Hepatocyte (in vitro differentiated cells): Measurements from ENCODE around the gene WDPCP. TPM values are rescaled to one million over a fixed set of nuclear protein-coding genes. Genes with fewer than 3 reads are reported as not detected.

Experiments
- DNase-seq: peaks from one replicate; pipeline ENCODE4 v3.0.0-alpha.2; 2016; ENCODE audit warnings: low spot score
- H2AFZ ChIP-seq: fragments of 200-600 bp; sonication (generic); 2 replicates; pipeline ENCODE4 v1.6.0; 2016; ENCODE audit warnings: antibody characterized with exemption, mild to moderate bottlenecking
- H3K27ac ChIP-seq: fragments of 200-600 bp; sonication (generic); 2 replicates; pipeline ENCODE4 v1.5.1; 2016; ENCODE audit warnings: mild to moderate bottlenecking
- H3K27me3 ChIP-seq: fragments of 200-600 bp; sonication (generic); 2 replicates; pipeline ENCODE4 v1.6.1; 2016
- H3K36me3 ChIP-seq: fragments of 200-600 bp; sonication (generic); replicated peaks from 2 replicates; pipeline ENCODE4 v1.5.1; 2016; ENCODE audit warnings: low read depth; ENCODE audit not compliant: insufficient read depth
- H3K4me1 ChIP-seq: fragments of 200-600 bp; sonication (generic); 2 replicates; pipeline ENCODE4 v1.5.1; 2016; ENCODE audit warnings: mild to moderate bottlenecking, moderate library complexity; ENCODE audit not compliant: insufficient read depth
- H3K4me2 ChIP-seq: fragments of 200-600 bp; sonication (generic); 2 replicates; pipeline ENCODE4 v1.6.0; 2016
- H3K4me3 ChIP-seq: fragments of 200-600 bp; sonication (generic); 2 replicates; pipeline ENCODE4 v1.5.1; 2016; ENCODE audit warnings: mild to moderate bottlenecking
- H3K79me2 ChIP-seq: fragments of 200-600 bp; sonication (generic); 2 replicates; pipeline ENCODE4 v1.6.0; 2017; ENCODE audit warnings: mild to moderate bottlenecking
- H3K9me2 ChIP-seq: fragments of 200-600 bp; sonication (generic); replicated peaks from 2 replicates; pipeline ENCODE4 v1.6.0; 2017; ENCODE audit warnings: mild to moderate bottlenecking; ENCODE audit not compliant: insufficient read depth
- H3K9me3 ChIP-seq: fragments of 200-600 bp; sonication (generic); 2 replicates; pipeline ENCODE4 v1.5.1; 2016; ENCODE audit warnings: low read depth, mild to moderate bottlenecking
- H4K20me1 ChIP-seq: fragments of 200-600 bp; sonication (generic); 2 replicates; pipeline ENCODE4 v1.6.0; 2016; ENCODE audit warnings: mild to moderate bottlenecking; ENCODE audit not compliant: insufficient read depth, poor library complexity, severe bottlenecking
- CTCF ChIP-seq: fragments of 200-600 bp; sonication (generic); IDR thresholded peaks from 2 replicates; pipeline ENCODE4 v1.5.1; 2016; ENCODE audit warnings: antibody characterized with exemption, mild to moderate bottlenecking; ENCODE audit not compliant: poor library complexity
- EZH2 ChIP-seq: fragments of 200-600 bp; sonication (generic); IDR thresholded peaks from 2 replicates; pipeline ENCODE4 v1.6.1; 2016; ENCODE audit warnings: antibody characterized with exemption, mild to moderate bottlenecking, borderline replicate concordance
- EZH2phosphoT487 ChIP-seq: fragments of 200-600 bp; sonication (generic); IDR thresholded peaks from one replicate; pipeline ENCODE4 v1.6.1; 2018; ENCODE audit warnings: antibody characterized with exemption, mild to moderate bottlenecking, low read depth, moderate library complexity; ENCODE audit not compliant: unreplicated experiment, severe bottlenecking
- WGBS: methylation state at CpG from one replicate; pipeline ENCODE4 v1.1.6; 2016; ENCODE audit warnings: low lambda C conversion rate; ENCODE audit errors: missing lambda C conversion rate; 5-methylcytosine and 5-hydroxymethylcytosine counted together
- polyA plus RNA-seq: library from polyadenylated mRNA; unstranded; fragments of >200 nt; fragmentation: Nextera tagmentation; extraction: Ambion mirVana; gene quantifications from 2 replicates; pipeline ENCODE4 v1.2.1, GENCODE V29; 2016
- total RNA-seq: library from RNA; depleted of rRNA; stranded (reverse); fragments of >200 nt; gene quantifications from 2 replicates; pipeline ENCODE4 v1.2.3, GENCODE V29; 2014

WDPCP gene
- total and polyA plus RNA-seq, 2 experiments from 2014 or later, result 4.9 to 12.8 TPM

- peaks cover 64% of the 10 kb centered on the region for H3K79me2 ChIP-seq
- DNase-seq, result no peak
- H3K36me3 ChIP-seq, result no peaks in the 10 kb centered on the region
- H3K27ac ChIP-seq, result peak overlapping the region; percentile 77
- H3K4me3 ChIP-seq, result no peak overlapping the region
- TF ChIP-seq EZH2, result no peak
- no peak for TF ChIP-seq EZH2phosphoT487
- no peak for TF ChIP-seq CTCF
- no peaks in the 10 kb centered on the region for H3K9me2 ChIP-seq
- no peaks in the 10 kb centered on the region for H3K9me3 ChIP-seq
- peaks cover 35% of the 10 kb centered on the region for H3K4me1 ChIP-seq
- H2AFZ ChIP-seq, result no peak overlapping the region
- peak overlapping the region; percentile 81 for H3K4me2 ChIP-seq
- no peaks in the 10 kb centered on the region for H4K20me1 ChIP-seq
- H3K27me3 ChIP-seq, result no peaks in the 10 kb centered on the region
- WGBS, result 70% methylated on average over 3 of the region's 3 CpGs
Observed at GRCh38 chr2:63591566-63592175, 3.4 kb upstream of the WDPCP start.

- 43% methylated on average over 3 of the region's 3 CpGs for WGBS
- H3K27ac ChIP-seq, result peak overlapping the region; percentile 77
- H3K36me3 ChIP-seq, result no peaks in the 10 kb centered on the region
- no peaks in the 10 kb centered on the region for H4K20me1 ChIP-seq
- H3K27me3 ChIP-seq, result no peaks in the 10 kb centered on the region
- no peak for TF ChIP-seq CTCF
- no peak for TF ChIP-seq EZH2phosphoT487
- TF ChIP-seq EZH2, result no peak
- H3K4me1 ChIP-seq, result peaks cover 27% of the 10 kb centered on the region
- no peaks in the 10 kb centered on the region for H3K9me2 ChIP-seq
- H3K4me2 ChIP-seq, result peak overlapping the region; percentile 81
- H3K4me3 ChIP-seq, result no peak overlapping the region
- peak; percentile 49 for DNase-seq
- H3K9me3 ChIP-seq, result no peaks in the 10 kb centered on the region
- no peak overlapping the region for H2AFZ ChIP-seq
- peaks cover 73% of the 10 kb centered on the region for H3K79me2 ChIP-seq
Observed at GRCh38 chr2:63590626-63591408, 2.5 kb upstream of the WDPCP start.

GRCh38 chr2:63589148-63589958, 1.1 kb upstream of the WDPCP start:
- peak overlapping the region; percentile 77 for H2AFZ ChIP-seq
- H4K20me1 ChIP-seq, result no peaks in the 10 kb centered on the region
- peak overlapping the region; percentile 81 for H3K4me2 ChIP-seq
- no peaks in the 10 kb centered on the region for H3K9me3 ChIP-seq
- H3K9me2 ChIP-seq, result no peaks in the 10 kb centered on the region
- no peaks in the 10 kb centered on the region for H3K36me3 ChIP-seq
- H3K4me1 ChIP-seq, result peaks cover 18% of the 10 kb centered on the region
- WGBS, result 6% methylated on average over 26 of the region's 26 CpGs
- peak; percentile 34 for DNase-seq
- TF ChIP-seq EZH2 (no peak), CTCF (no peak), EZH2phosphoT487 (no peak)
- H3K79me2 ChIP-seq, result peaks cover 71% of the 10 kb centered on the region
- H3K27me3 ChIP-seq, result no peaks in the 10 kb centered on the region
- H3K4me3 ChIP-seq, result peak overlapping the region; percentile 87
- H3K27ac ChIP-seq, result peak overlapping the region; percentile 77
